ENCODE data around the gene IL1RAPL2. TPM values are rescaled to one million over a fixed set of nuclear protein-coding genes. Genes with fewer than 3 reads are reported as not detected.

Gene IL1RAPL2
- total and polyA plus RNA-seq, 7 donors, result not detected

DNA sequence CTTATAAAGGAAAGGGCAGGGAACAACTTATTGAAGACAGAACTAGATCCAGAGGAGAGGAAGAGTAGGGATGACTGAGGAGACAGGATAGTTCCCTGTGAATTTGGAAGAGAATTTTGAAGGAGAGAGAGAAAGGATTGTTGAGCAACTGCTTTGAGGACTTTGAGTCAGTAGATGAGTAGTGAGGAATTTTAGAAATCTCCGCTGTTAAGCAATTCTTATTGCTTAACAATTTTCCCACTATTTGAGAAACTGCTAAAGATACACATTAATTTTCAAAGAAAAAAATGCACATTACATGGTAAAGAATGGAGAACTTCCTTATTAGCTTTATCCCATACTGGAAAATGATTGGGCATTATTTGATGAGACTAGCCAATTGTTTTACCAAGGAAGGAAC lies 1140.0 kb downstream of the IL1RAPL2 start:
- Histone ChIP-seq H3K27me3 (ENCODE audit: insufficient read depth in 3 of 3, low read length in 2 of 3) (no peaks in the 10 kb centered on the region), H3K4me3 (no peak overlapping the region), H3K27ac (no peak overlapping the region), H3K9me3 (no peaks in the 10 kb centered on the region), H3K36me3 (ENCODE audit: insufficient read depth in 1 of 2, low read depth in 1 of 2) (no peaks in the 10 kb centered on the region), H3K4me1 (no peaks in the 10 kb centered on the region)
- TF ChIP-seq, protein P1, sequence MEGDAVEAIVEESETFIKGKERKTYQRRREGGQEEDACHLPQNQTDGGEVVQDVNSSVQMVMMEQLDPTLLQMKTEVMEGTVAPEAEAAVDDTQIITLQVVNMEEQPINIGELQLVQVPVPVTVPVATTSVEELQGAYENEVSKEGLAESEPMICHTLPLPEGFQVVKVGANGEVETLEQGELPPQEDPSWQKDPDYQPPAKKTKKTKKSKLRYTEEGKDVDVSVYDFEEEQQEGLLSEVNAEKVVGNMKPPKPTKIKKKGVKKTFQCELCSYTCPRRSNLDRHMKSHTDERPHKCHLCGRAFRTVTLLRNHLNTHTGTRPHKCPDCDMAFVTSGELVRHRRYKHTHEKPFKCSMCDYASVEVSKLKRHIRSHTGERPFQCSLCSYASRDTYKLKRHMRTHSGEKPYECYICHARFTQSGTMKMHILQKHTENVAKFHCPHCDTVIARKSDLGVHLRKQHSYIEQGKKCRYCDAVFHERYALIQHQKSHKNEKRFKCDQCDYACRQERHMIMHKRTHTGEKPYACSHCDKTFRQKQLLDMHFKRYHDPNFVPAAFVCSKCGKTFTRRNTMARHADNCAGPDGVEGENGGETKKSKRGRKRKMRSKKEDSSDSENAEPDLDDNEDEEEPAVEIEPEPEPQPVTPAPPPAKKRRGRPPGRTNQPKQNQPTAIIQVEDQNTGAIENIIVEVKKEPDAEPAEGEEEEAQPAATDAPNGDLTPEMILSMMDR (IDR thresholded peaks at IDR 0.05), result no peak
- intact Hi-C loops (cut with DNase I), result no loop called here
- ATAC-seq (no peak), DNase-seq (no peak)
- WGBS, 3 donors, result 89 to 100% (median 95%) methylated on average over 1 of the region's 1 CpG

GRCh38 chrX:105711805-105712204 lies 1145.8 kb downstream of the IL1RAPL2 start:
- Histone ChIP-seq H3K4me3 (no peak overlapping the region), H3K4me1 (no peaks in the 10 kb centered on the region), H3K27ac (no peak overlapping the region), H3K36me3 (ENCODE audit: insufficient read depth in 1 of 2, low read depth in 1 of 2) (no peaks in the 10 kb centered on the region), H3K27me3 (ENCODE audit: insufficient read depth in 3 of 3, low read length in 2 of 3) (peaks cover 0 to 3% (median 0%) of the 10 kb centered on the region in 3 donors), H3K9me3 (no peaks in the 10 kb centered on the region)
- ATAC-seq (no peak), DNase-seq (no peak)
- TF ChIP-seq, protein P1 (IDR thresholded peaks at IDR 0.05), result no peak
- intact Hi-C loops (cut with DNase I), result no loop called here

DNA sequence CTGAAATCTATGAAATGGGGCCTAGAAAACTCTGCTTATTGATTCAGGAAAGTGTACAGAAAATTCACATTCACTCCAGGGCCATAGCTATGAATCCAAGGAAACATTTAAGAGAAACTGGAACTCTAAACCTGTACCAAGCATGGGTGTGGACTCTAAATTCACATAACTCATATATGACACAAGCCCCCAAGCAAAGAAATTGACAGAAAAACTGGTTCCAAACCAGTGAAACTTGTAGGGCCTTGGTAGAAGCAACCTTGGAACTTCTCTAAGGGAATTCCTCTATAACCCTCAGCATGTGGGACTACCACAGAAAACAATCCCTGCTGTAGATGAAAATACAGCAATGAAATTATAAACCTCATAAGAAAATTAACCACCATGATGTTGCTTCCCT lies 1149.7 kb downstream of the IL1RAPL2 start:
- no peaks in the 10 kb centered on the region for H3K36me3 ChIP-seq (ENCODE audit: insufficient read depth in 1 of 2, low read depth in 1 of 2)
- no peaks in the 10 kb centered on the region for H3K9me3 ChIP-seq
- TF ChIP-seq, protein P1 (IDR thresholded peaks at IDR 0.05), result no peak
- intact Hi-C loops (cut with DNase I), result no loop called here
- no peaks in the 10 kb centered on the region for H3K4me1 ChIP-seq
- H3K27me3 ChIP-seq (ENCODE audit: insufficient read depth in 3 of 3, low read length in 2 of 3), result peaks cover 0 to 3% (median 0%) of the 10 kb centered on the region in 3 donors
- ATAC-seq, result no peak
- DNase-seq, result no peak
- H3K4me3 ChIP-seq, result no peak overlapping the region
- H3K27ac ChIP-seq, result no peak overlapping the region

DNA sequence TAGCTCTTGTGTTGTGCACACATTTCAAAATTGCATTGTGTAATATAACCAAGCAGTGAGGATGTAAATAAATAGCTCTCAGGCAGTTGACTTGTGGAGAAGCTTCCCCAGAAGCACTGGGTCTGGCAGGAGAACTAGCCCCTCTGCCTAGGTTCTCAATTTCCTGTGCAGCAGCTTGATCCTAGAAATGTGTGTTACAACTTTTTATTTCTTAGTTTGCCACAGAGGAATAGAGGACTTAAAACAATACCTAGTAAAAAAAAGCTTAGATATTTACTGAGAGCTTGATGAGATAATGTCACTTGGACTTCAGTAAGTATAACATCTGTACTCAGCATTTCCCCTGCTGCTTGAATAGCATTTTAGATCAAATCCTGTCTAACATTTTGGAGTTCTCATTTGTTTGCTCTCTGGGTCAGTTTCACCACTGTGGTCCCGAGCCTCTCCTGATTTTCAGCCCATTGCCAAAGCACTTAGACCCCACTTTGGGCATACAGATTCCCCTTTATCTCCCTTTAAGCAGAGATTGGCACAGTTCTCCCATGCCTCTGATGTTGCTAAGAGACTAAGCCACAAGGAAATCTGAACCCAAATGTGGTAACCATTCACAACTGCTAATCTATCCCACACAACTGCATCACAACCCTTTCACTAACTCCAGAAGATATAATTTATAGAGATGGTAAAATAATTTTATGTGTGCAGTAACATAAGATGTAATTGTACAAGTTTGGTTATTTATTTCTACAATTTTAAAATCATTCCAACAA lies 1158.2 kb downstream of the IL1RAPL2 start:
- TF ChIP-seq, protein P1 (IDR thresholded peaks at IDR 0.05), result no peak
- H3K27me3 ChIP-seq (ENCODE audit: insufficient read depth in 3 of 3, low read length in 2 of 3), result peaks cover 0 to 7% (median 0%) of the 10 kb centered on the region in 3 donors
- WGBS, 3 donors, result 10 to 14% (median 10%) methylated on average over 1 of the region's 1 CpG
- DNase-seq (no peak), ATAC-seq (no peak)
- no peaks in the 10 kb centered on the region for H3K9me3 ChIP-seq
- no peaks in the 10 kb centered on the region for H3K4me1 ChIP-seq
- H3K36me3 ChIP-seq (ENCODE audit: insufficient read depth in 1 of 2, low read depth in 1 of 2), result no peaks in the 10 kb centered on the region
- no peak overlapping the region for H3K27ac ChIP-seq
- no peak overlapping the region for H3K4me3 ChIP-seq
- intact Hi-C loops (cut with DNase I), result no loop called here

- H3K9me3 ChIP-seq, result no peaks in the 10 kb centered on the region
- no peak overlapping the region for H3K4me3 ChIP-seq
- peaks cover 0 to 11% (median 0%) of the 10 kb centered on the region in 3 donors for H3K27me3 ChIP-seq (ENCODE audit: insufficient read depth in 3 of 3, low read length in 2 of 3)
- H3K36me3 ChIP-seq (ENCODE audit: insufficient read depth in 1 of 2, low read depth in 1 of 2), result no peaks in the 10 kb centered on the region
- TF ChIP-seq, protein P1 (IDR thresholded peaks at IDR 0.05), result no peak
- intact Hi-C loops (cut with DNase I), result no loop called here
- ATAC-seq (no peak), DNase-seq (no peak)
- H3K4me1 ChIP-seq, result no peaks in the 10 kb centered on the region
- WGBS, 3 donors, result 95 to 97% (median 95%) methylated on average over 1 of the region's 1 CpG
- no peak overlapping the region for H3K27ac ChIP-seq
Observed at GRCh38 chrX:105725228-105725627, 1159.2 kb downstream of the IL1RAPL2 start.

Data from psoas muscle (tissue), 8 donors.